NCI-H345 treated with DMSO at 0.1 percent for 48 hours (cell line): ENCODE measurements around the gene TPO.
"Not testable (repeated sequence)": the region's sequence is repeated elsewhere in the genome, so short reads cannot be mapped to it uniquely, and the experiment has no call there.

Experiments
- DNase-seq: peaks from one replicate; lab custom pipeline; 2025; ENCODE audit not compliant: unreplicated experiment; lab: John Stamatoyannopoulos, UW

Gene TPO

GRCh38 chr2:1482253-1482675 lies 69.0 kb downstream of the TPO start:
- DNase-seq: no peak

GRCh38 chr2:1482981-1483380 lies 69.7 kb downstream of the TPO start:
- DNase-seq: no peak

DNA sequence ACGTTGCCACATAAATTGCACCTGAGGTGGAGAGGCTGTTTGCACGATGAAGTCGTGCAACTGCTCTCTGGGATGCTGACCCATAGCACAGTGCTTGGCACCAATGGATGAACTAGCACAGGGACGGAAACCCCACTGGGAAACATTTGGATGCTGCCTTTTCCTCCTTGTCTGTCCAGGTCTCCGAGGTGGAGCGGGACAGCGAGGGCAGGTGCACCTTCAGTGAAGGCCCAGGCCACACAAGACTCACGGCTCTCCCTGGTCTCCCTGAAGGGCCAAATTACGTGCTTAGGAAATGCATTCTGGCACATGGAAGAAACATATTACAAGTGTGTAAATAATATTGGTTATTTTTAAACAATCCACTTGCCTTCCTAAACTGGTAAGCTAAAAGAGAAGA lies 70.3 kb downstream of the TPO start:
- no peak for DNase-seq

DNA sequence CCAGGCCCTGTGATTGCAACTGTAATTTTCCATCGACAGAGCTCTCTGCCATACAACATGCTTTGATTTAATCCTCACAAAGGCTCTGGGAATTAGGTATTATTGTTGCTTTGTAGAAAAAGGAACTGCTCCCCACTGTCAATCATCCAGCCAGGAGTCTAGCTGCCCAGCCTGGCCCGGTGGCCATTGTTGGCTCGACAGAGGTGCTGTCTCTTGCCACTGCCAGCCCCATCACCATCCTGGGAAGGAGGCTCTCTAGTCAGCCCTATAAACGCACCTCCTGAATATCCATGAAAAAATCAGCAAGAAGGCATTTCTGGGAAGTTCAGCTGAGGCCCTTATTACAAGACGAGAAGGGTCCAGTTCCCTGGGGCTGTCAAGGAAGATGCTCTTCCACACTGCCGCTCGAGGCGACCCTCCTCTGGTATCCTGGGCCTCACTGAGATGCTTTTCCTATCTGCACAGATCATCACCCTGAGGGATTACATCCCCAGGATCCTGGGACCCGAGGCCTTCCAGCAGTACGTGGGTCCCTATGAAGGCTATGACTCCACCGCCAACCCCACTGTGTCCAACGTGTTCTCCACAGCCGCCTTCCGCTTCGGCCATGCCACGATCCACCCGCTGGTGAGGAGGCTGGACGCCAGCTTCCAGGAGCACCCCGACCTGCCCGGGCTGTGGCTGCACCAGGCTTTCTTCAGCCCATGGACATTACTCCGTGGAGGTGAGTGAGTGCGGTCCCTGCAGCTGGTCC lies 71.0 kb downstream of the TPO start:
- no peak for DNase-seq

DNA sequence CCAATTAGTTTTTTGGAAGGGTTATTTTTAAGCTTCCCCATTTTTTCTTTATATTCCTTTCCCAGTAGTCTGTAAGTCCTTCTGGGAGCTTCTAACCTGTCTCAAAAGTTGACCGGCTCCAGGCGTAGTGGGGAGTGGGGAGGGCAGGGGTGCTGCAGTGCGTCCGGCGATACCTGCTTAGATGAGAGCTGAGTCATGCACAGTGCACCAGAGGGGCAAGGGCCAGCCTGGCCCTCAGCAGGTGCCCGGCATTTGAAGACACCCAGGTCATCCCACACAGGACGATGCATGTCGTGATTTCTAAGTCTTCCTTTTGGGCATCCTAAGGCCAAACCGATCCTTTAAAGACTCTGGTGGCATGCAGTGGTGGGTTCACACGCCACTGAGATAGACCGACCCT lies 73.4 kb downstream of the TPO start:
- no peak for DNase-seq

DNA sequence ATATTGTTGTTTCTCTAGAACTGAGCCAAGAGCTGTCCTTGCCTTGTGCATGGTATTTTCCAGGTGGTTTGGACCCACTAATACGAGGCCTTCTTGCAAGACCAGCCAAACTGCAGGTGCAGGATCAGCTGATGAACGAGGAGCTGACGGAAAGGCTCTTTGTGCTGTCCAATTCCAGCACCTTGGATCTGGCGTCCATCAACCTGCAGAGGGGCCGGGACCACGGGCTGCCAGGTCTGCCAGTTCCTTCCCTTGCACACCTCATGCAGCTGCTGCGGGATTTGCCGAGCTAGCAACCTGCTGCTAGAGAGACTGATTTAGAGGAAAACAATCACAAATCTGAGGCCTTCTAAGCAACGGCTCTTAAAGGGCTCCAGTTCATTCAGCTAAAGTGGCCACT lies 74.5 kb downstream of the TPO start:
- DNase-seq: no peak

DNA sequence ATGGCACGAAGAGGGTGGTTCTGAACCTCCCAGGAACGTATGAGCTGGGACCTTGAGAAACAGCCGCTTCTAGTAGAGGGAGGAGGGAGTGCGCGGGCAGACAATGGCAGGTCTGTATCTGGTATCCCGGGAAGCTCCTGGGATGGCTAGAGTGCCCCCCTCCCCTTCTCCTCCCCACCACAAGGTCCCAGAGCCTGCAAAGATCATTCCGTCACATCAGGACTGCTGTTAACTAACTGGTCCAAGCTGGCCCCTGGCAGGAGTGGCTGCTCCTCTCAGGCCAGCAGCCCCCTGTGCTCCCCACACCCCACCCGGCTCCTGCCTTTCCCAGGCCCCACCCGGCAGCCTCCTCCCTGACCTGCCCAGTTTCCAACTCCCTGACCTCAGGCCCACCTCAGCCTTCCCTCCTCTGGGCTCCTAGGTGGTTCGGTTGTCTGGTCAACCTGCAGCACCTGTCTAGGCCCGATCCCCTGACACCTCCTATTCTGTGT lies 75.0 kb downstream of the TPO start:
- no peak for DNase-seq

DNA sequence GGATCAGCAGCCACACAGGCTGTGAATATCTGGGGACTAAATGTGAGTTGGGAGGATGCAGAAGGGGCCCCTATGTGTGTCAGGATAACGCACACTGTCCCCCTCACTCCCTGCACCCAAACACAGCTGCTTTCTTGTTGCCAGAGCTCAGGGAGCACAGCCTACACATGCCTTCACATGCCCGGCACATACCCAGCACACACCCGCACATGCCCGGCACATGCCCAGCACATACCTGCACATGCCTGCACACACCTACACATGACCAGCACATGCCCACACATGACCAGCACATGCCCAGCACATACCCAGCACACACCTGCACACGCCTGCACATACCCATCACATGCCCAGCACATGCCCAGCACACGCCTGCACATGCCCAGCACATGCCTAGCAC lies 75.6 kb downstream of the TPO start:
- no peak for DNase-seq

GRCh38 chr2:1489486-1489885 lies 76.2 kb downstream of the TPO start:
- DNase-seq: no peak

DNA sequence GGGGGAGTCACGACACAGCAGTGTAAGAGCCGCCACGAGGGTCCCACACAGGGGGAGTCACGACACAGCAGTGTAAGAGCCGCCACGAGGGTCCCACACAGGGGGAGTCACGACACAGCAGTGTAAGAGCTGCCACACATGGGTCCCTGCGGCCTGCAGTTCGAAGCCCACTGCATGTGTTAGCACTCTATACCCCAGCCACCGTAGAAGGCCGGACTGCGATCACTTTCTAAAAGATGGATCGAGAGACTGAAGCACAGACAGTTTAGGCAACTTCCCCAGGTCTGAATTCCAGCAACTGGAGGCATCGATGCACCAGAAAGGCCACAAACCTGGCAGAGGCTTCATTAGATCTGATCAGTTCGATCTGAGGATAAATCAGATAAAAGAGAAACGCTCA lies 77.1 kb downstream of the TPO start:
- not testable (repeated sequence) for DNase-seq

- no peak for DNase-seq
Observed at GRCh38 chr2:1491751-1492150, 78.5 kb downstream of the TPO start.

DNA sequence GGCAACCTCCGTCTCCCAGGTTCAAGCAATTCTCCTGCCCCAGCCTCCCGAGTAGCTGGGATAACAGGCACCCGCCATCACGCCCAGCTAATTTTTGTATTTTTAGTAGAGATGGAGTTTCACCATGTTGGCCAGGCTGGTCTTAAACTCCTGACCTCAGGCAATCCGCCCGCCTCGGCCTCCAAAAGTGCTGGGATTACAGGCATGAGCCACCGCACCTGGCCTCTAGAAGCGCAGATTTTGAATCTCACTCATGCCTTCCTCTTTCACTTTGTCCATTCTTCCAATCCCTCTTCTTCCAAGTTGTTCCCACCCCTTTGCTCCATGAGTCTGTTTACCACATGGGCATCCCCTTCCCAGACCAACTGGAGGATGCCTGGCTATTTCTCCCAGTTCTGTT lies 79.0 kb downstream of the TPO start:
- not testable (repeated sequence) for DNase-seq

- DNase-seq: no peak
Observed at GRCh38 chr2:1492711-1493430, 79.6 kb downstream of the TPO start.

- DNase-seq: no peak
Observed at GRCh38 chr2:1493431-1494126, 80.3 kb downstream of the TPO start.

- DNase-seq: no peak
Observed at GRCh38 chr2:1494257-1494656, 81.0 kb downstream of the TPO start.

- no peak for DNase-seq
Observed at GRCh38 chr2:1494906-1495305, 81.6 kb downstream of the TPO start.

DNA sequence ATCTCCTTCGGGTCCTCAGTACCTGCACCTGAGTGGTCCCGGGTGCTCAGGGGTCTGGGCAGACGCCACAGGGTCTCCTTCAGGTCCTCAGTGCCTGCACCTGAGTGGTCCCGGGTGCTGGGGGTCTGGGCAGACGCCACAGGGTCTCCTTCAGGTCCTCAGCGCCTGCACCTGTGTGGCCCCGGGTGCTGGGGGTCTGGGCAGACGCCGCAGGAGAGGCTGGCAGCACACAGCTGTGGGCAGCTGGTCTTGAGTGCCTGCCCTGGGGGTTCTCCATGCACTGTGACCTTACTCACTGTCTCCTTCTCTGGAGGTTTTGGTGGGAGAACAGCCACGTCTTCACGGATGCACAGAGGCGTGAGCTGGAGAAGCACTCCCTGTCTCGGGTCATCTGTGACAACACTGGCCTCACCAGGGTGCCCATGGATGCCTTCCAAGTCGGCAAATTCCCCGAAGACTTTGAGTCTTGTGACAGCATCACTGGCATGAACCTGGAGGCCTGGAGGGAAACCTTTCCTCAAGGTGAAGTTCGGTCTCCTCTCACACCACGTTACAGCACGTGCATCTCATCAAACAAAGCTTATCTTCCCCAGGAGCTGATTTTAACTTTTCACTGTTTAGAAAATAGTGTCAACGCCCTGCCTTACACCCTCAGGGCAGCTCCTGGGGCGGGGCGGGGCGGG lies 82.6 kb downstream of the TPO start:
- no peak for DNase-seq

GRCh38 chr2:1496359-1496821 lies 83.1 kb downstream of the TPO start:
- DNase-seq: no peak

DNA sequence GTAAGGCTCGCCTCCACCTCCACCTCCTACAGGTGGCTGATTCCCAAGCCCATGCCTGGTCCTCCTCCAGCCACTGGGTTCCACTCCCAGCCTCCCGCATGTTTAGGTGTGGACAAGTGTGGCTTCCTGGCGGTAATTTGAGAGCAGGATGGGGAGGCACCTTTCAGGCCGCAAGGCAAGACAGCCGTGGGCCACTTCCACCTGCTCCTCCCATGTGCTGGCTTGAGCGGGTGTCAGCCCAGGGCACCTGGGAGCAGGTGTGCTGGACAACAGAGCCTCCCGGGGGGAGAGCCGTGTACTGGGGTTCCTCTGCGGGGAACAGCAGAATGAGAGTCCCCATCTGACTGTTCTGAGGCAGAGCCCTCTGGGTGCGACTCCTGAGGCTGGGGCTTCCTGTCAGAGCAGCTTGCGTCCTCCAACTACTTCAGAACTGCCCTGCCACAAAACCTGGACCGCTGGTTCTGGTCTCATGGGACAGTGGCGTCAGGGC lies 83.9 kb downstream of the TPO start:
- no peak for DNase-seq

- DNase-seq: no peak
Observed at GRCh38 chr2:1498176-1498575, 84.9 kb downstream of the TPO start.
